ENCODE results near the gene APOBEC3B.
"Not testable (repeated sequence)": the region's sequence is repeated elsewhere in the genome, so short reads cannot be mapped to it uniquely, and the experiment has no call there.

Gene APOBEC3B

DNA sequence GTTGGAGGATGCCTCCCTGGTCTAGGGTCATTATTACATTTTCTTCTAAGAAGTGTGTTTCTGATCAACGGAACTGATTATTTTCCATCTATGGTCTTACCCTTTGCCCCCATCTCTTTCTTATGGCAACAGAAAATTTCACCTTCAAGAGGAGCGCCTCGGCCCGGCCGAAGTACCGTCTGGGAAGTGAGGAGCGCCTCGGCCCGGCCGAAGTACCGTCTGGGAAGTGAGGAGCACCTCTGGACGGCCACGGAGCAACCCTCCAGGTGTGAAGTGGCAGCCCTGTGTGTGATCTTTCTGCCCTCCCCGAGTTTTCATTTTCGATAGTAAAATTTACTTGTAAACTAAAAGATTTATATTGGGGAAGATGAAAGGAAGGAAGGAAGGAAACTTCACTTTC is 28.8 kb downstream of the APOBEC3B start:
- TF ChIP-seq, protein P1, sequence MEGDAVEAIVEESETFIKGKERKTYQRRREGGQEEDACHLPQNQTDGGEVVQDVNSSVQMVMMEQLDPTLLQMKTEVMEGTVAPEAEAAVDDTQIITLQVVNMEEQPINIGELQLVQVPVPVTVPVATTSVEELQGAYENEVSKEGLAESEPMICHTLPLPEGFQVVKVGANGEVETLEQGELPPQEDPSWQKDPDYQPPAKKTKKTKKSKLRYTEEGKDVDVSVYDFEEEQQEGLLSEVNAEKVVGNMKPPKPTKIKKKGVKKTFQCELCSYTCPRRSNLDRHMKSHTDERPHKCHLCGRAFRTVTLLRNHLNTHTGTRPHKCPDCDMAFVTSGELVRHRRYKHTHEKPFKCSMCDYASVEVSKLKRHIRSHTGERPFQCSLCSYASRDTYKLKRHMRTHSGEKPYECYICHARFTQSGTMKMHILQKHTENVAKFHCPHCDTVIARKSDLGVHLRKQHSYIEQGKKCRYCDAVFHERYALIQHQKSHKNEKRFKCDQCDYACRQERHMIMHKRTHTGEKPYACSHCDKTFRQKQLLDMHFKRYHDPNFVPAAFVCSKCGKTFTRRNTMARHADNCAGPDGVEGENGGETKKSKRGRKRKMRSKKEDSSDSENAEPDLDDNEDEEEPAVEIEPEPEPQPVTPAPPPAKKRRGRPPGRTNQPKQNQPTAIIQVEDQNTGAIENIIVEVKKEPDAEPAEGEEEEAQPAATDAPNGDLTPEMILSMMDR (conservative IDR thresholded peaks at IDR 0.05; ENCODE audit: low read depth, low read length), result no peak
- H3K4me3 ChIP-seq (ENCODE audit: low read depth, low read length), result no peak overlapping the region
- DNase-seq (ENCODE audit: low read depth), result no peak

DNA sequence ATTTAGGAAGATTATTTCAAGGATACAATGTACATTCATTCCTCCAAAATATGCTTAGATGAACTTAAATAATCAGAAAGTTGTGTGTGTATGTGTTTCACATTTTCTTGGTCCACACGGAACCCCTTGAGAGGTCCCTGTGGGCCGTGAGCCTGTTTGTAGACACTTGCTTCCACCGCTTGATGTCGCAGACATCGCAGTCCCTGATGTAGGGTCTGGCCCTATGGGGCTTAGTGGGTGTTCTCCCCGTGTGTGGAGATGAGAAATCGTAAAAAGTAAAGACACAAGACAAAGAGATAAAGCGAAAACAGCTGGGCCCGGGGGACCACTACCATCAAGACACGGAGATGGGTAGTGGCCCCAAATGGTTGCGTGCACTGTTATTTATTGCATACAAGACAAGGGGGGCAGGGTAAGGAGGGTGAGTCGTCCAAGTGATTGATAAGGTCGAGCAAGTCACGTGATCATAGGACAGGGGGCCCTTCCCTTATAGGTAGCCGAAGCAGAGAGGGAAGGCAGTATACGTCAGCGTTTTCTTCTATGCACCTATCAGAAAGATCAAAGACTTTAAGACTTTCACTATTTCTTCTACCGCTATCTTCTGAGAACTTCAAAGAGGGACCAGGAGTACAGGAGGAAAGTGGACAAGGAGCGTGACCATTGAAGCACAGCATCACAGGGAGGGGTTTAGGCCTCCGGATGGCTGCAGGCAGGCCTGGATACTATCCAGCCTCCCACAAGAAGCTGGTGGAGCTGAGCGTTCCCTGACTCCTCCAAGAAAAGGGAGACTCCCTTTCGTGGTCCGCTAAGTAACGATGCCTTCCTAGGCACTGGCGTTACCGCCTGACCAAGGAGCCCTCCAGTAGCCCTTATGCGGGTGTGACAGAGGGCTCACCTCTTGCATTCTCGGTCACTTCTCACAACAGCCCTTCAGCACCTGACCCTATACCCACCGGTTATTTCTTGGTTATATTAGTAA is 30.7 kb downstream of the APOBEC3B start:
- TF ChIP-seq, protein P1 (conservative IDR thresholded peaks at IDR 0.05; ENCODE audit: low read depth, low read length), result no peak
- no peak for DNase-seq (ENCODE audit: low read depth)
- no peak overlapping the region for H3K4me3 ChIP-seq (ENCODE audit: low read depth, low read length)

DNA sequence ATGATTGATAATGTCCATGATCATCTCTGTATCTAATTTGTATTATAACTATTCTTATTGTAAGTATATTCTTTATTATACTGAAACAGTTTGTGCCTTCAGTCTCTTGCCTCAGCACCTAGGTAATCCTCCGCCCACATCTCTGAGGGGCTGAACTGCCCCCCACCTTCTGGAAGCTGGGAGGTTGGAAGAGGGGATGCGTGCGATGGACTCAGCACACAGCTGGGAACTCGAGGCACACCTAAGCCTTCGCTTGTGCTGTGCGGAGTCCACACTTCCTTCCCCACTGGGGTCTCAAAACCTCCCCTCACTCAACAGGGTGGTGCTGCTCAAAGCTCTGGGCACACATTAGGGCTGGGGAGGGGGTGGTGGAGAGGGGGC is 31.4 kb downstream of the APOBEC3B start:
- H3K4me3 ChIP-seq (ENCODE audit: low read depth, low read length), result peak overlapping the region; percentile 68
- not testable (repeated sequence) for DNase-seq (ENCODE audit: low read depth)

DNA sequence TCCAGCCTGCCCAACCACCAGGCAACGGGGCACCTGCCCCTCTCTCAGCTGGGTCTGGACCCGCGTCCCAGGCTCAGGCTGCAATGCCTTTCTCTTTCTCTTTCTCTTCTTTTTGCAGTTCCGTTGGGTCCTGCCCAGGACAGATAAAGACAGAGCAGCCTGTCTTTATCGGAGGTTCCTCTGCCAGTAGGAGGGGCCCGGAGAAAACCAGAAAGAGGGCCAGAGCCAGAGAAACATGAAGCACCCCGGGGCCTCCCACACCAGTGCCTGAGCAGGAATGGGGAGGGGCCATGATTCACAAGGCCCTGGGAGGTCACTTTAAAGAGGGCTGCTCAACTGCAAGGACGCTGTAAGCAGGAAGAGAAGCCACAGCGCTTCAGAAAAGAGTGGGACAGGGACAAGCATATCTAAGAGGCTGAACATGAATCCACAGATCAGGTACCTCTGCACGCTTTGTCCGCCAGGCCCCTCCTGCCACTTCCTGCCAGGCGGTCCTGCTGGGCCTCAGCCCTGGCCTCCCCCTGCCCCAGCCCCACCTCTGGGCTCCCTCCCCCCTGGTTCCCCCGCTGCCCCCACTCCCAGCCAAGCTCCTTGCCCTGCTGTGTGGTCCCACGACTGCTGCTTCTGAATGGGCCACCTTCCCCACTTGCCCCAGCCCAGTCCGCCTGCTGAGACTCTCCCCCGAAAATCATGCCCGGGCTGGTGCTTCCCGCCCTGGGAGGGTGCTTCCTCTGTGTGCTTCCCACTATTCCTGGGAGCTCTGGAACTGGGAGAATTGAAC is 32.0 kb downstream of the APOBEC3B start, which contains the start of gene APOBEC3C:
APOBEC3C (plus strand) TSS at position 316 of the 781 bp plus-strand sequence; CDS start at position 422, 106 bp downstream.
- TF ChIP-seq, protein P1 (conservative IDR thresholded peaks at IDR 0.05; ENCODE audit: low read depth, low read length), result peak; percentile 38
- DNase-seq (ENCODE audit: low read depth), result peak; percentile 92
- peak within 1 kb of the TSS; percentile 68 for H3K4me3 ChIP-seq (ENCODE audit: low read depth, low read length)

DNA sequence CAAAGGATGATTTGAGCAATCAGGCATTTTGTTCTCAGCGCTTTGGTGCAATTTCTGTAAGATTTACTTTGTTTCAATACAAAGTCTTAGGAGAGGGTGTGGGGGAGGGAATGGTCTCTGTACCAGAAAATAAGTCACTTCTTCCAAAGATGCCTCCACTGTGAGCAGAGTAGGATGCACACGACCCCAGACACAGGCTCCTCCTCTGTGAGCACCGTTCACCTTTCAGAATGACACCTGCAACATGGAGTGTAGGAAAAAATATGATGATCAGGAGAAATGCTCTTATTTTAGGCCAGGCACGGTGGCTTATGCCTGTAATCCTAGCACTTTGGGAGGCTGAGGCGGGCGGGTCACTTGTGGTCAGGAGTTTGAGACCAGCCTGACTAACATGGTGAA is 32.6 kb downstream of the APOBEC3B start:
- DNase-seq (ENCODE audit: low read depth), result peak; percentile 13
- H3K4me3 ChIP-seq (ENCODE audit: low read depth, low read length), result peak overlapping the region; percentile 68

DNA sequence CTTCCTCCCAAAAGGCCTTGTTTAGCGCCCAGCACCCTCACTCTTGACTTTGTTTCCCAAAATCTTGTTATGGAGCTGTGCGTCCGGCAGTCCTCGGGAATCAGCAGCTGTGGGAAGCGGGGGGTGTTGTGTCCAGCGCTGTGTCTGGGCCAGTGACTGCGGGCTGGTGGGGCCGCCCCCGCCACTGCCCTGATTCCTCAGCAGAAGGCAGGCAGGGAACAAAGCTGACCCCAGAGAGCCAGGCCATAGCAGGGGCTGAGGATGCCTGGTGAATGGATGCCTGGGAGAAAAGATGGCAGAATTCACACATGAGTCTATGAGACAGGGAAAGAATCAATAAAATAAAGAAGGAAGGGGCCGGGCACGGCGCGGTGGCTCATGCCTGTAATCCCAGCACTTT is 34.4 kb downstream of the APOBEC3B start:
- DNase-seq (ENCODE audit: low read depth), result no peak
- TF ChIP-seq, protein P1 (conservative IDR thresholded peaks at IDR 0.05; ENCODE audit: low read depth, low read length), result no peak
- H3K4me3 ChIP-seq (ENCODE audit: low read depth, low read length), result no peak overlapping the region

DNA sequence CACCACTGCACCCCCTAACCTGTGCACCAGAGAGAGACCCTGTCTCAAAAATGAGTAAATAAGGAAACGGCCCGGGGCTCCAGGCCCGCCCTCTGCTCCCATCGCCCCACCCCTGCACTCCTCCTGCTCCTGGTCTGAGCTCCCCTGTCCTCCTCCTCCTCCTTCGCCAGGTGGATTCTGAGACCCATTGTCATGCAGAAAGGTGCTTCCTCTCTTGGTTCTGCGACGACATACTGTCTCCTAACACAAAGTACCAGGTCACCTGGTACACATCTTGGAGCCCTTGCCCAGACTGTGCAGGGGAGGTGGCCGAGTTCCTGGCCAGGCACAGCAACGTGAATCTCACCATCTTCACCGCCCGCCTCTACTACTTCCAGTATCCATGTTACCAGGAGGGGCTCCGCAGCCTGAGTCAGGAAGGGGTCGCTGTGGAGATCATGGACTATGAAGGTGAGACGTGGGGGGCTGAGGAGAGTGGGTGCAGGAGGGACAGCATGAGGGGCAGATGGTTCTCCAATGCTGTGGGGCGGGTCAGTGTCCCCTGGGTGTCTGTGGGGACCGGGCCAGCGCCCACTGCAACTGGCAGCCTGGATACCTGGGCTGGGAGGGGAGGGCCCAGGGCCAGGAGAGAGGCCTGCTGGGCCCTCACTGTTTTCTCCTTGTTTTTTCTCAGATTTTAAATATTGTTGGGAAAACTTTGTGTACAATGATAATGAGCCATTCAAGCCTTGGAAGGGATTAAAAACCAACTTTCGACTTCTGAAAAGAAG is 35.6 kb downstream of the APOBEC3B start:
- H3K4me3 ChIP-seq (ENCODE audit: low read depth, low read length), result no peak overlapping the region
- TF ChIP-seq, protein P1 (conservative IDR thresholded peaks at IDR 0.05; ENCODE audit: low read depth, low read length), result no peak
- DNase-seq (ENCODE audit: low read depth), result no peak

DNA sequence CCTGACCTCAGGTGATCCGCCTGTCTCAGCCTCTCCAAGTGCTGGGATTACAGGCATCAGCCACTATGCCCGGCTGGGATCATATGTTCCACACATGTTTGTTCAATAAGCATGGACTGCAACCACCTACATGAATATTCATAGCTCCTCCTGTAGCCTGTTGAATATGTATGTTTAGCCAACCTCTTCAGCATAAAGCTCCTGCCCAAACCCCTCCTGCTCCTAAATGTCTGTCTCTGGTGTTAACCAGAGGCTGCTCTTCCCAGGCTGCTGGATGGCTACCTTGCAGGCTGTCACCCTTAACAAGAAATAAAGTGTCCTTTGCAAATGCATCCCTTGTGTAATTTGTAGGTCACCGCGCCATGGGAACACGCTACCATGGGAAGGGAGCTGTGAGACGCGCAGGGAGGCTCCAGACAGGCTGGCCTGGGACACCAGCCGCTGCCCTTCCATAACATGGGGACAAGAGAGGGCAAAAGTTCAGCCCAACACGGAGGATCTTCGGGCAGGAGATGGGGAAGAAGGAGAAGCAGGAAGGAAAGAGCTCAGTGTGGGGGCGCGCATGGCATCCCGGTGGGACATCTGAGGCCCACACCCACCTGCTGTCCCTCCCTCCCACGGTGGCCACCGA is 38.0 kb downstream of the APOBEC3B start:
- DNase-seq (ENCODE audit: low read depth), result peak; percentile 41
- peak overlapping the region; percentile 39 for H3K4me3 ChIP-seq (ENCODE audit: low read depth, low read length)
